Measurements from ENCODE around the gene CDC42SE2.

Gene CDC42SE2

GRCh38 chr5:131274326-131275063, 10.6 kb downstream of the CDC42SE2 start:
- TF ChIP-seq CTCF (IDR thresholded peaks at IDR 0.05) = no peak

- no peak for TF ChIP-seq CTCF (IDR thresholded peaks at IDR 0.05)
Observed at GRCh38 chr5:131276072-131276471, 12.2 kb downstream of the CDC42SE2 start.

- no peak for TF ChIP-seq CTCF (IDR thresholded peaks at IDR 0.05)
Observed at GRCh38 chr5:131277447-131277846, 13.6 kb downstream of the CDC42SE2 start.

GRCh38 chr5:131277875-131278740, 14.3 kb downstream of the CDC42SE2 start:
- no peak for TF ChIP-seq CTCF (IDR thresholded peaks at IDR 0.05)

- TF ChIP-seq CTCF (IDR thresholded peaks at IDR 0.05) = no peak
Observed at GRCh38 chr5:131279204-131279603, 15.4 kb downstream of the CDC42SE2 start.

- TF ChIP-seq CTCF (IDR thresholded peaks at IDR 0.05) = no peak
Observed at GRCh38 chr5:131280417-131280816, 16.6 kb downstream of the CDC42SE2 start.

GRCh38 chr5:131281133-131281867, 17.4 kb downstream of the CDC42SE2 start:
- no peak for TF ChIP-seq CTCF (IDR thresholded peaks at IDR 0.05)

Measured in LNCAP (cell line).